Mesendoderm (in vitro differentiated cells): ENCODE measurements around the gene ZKSCAN4.

Experiments used
- DNase-seq: peaks from one replicate; pipeline ENCODE4 v3.0.0; 2013
- H2AK5ac ChIP-seq: 2 replicates; pipeline ENCODE4 v1.6.1; 2013; ENCODE audit warnings: low read length, inconsistent platforms
- H2BK120ac ChIP-seq: 2 replicates; pipeline ENCODE4 v1.6.1; 2013; ENCODE audit warnings: low read depth, mild to moderate bottlenecking, low read length, moderate library complexity, mixed read lengths
- H2BK15ac ChIP-seq: replicated peaks from 2 replicates; pipeline ENCODE4 v1.6.1; 2013; ENCODE audit warnings: low read depth, mild to moderate bottlenecking, moderate library complexity
- H2BK5ac ChIP-seq: 2 replicates; pipeline ENCODE4 v1.6.1; 2013; ENCODE audit warnings: low read length, inconsistent platforms
- H3K18ac ChIP-seq: 2 replicates; pipeline ENCODE4 v1.6.1; 2013; ENCODE audit warnings: mild to moderate bottlenecking, low read length, mixed read lengths
- H3K23ac ChIP-seq: one replicate; pipeline ENCODE4 v1.6.1; 2013; ENCODE audit warnings: low read length
- H3K27ac ChIP-seq: 2 replicates; pipeline ENCODE4 v1.5.1; 2013; ENCODE audit warnings: low read depth, mild to moderate bottlenecking, inconsistent platforms, low read length, moderate library complexity
- H3K27me3 ChIP-seq: 2 replicates; pipeline ENCODE4 v1.6.1; 2013; ENCODE audit warnings: low read length, control low read depth, mild to moderate bottlenecking, inconsistent platforms; ENCODE audit not compliant: insufficient read depth, poor library complexity
- H3K36me3 ChIP-seq: 2 replicates; pipeline ENCODE4 v1.6.1; 2013; ENCODE audit warnings: low read length, inconsistent platforms; ENCODE audit not compliant: control insufficient read depth, insufficient read depth
- H3K4ac ChIP-seq: one replicate; pipeline ENCODE4 v1.6.1; 2013; ENCODE audit warnings: low read depth, mild to moderate bottlenecking, low read length, moderate library complexity
- H3K4me1 ChIP-seq: 2 replicates; pipeline ENCODE4 v1.6.1; 2013; ENCODE audit warnings: low read depth, low read length, inconsistent platforms; ENCODE audit not compliant: control insufficient read depth
- H3K4me2 ChIP-seq: 2 replicates; pipeline ENCODE4 v1.6.1; 2013; ENCODE audit warnings: low read length
- H3K4me3 ChIP-seq: 2 replicates; pipeline ENCODE4 v1.5.1; 2013; ENCODE audit warnings: mild to moderate bottlenecking, low read length
- H3K56ac ChIP-seq: one replicate; pipeline ENCODE4 v1.6.1; 2013; ENCODE audit warnings: low read length
- H3K79me1 ChIP-seq: 2 replicates; pipeline ENCODE4 v1.6.1; 2013; ENCODE audit warnings: low read length, inconsistent platforms
- H3K79me2 ChIP-seq: 2 replicates; pipeline ENCODE4 v1.6.1; 2013; ENCODE audit warnings: mild to moderate bottlenecking, low read length; ENCODE audit not compliant: control insufficient read depth, insufficient read depth
- H3K9ac ChIP-seq: 2 replicates; pipeline ENCODE4 v1.6.1; 2013; ENCODE audit warnings: low read length, inconsistent platforms
- H4K5ac ChIP-seq: one replicate; pipeline ENCODE4 v1.6.1; 2013; ENCODE audit warnings: low read length
- H4K8ac ChIP-seq: one replicate; pipeline ENCODE4 v1.6.1; 2013; ENCODE audit warnings: low read depth, mild to moderate bottlenecking, control low read depth, low read length, moderate library complexity
- WGBS: extraction: QIAGEN DNeasy Blood & Tissue Kit; methylation state at CpG from one replicate; pipeline ENCODE4 v1.1.7; 2013; ENCODE audit warnings: low lambda C conversion rate, missing lambda C conversion rate; ENCODE audit not compliant: insufficient coverage; ENCODE audit errors: extremely low coverage; 5-methylcytosine and 5-hydroxymethylcytosine counted together

ZKSCAN4 gene

DNA sequence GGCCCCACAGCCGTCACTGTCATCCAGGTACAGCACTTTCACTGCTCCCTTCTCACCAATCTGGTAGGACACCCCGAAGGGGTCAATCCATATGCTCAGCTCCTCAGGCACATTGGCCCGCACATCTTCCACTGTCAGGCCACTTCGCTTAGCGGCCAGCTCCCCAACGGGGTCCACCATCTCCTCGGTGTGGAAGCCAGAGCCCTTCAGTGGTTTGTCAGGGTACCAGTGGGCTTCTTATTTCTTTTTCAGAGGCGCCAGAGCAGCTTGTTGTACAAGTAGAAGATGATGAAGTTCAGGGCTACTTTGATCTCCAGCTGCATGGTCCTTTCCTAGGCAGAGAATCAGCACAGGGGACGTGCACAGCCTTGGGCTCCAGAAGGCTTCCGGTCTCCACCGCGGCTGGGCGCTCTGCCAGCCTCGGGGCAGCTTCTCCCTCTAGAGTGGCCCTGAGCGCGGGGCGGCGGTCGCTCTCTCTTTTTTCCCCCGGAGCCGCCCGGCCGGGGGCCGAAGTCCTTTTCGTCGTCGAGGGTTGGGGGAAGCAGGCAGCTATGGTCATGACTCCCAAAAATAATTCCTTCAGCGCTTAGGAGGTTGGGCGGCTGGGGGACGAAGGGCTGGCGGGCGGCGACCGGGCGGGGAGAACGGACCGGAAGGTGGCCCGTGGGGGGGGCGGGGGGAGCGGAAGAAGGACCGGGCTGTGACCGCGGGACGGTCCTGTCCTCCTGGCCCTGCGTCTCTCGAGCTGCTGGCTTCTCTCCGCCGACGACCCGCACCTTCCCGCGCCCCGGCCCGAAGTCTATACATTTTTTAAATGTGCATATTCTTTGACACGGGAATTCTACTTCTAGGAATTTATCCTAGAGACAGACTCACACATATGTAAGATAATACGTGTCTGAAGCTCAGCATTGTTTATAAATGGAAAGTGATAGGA lies 33.5 kb downstream of the ZKSCAN4 start:
- Histone ChIP-seq H3K4me3 (peak overlapping the region; percentile 30), H3K4ac (peak overlapping the region; percentile 90), H3K27ac (no peak overlapping the region), H3K23ac (no peak overlapping the region), H4K8ac (peak overlapping the region; percentile 95), H3K56ac (peak overlapping the region; percentile 76), H3K18ac (peak overlapping the region; percentile 96), H3K79me1 (no peaks in the 10 kb centered on the region), H3K4me1 (no peaks in the 10 kb centered on the region), H2BK120ac (no peak overlapping the region), H3K27me3 (peaks cover 7% of the 10 kb centered on the region), H3K9ac (peak overlapping the region; percentile 64), H2AK5ac (no peak overlapping the region), H3K36me3 (no peaks in the 10 kb centered on the region), H2BK15ac (no peak overlapping the region), H3K4me2 (peak overlapping the region; percentile 70), H4K5ac (no peak overlapping the region), H2BK5ac (no peak overlapping the region), H3K79me2 (no peaks in the 10 kb centered on the region)
- WGBS, result no CpG with 5 or more reads among the region's 56 CpGs
- DNase-seq, result peak; percentile 64

GRCh38 chr6:28217890-28218289 lies 34.2 kb downstream of the ZKSCAN4 start:
- Histone ChIP-seq H3K4me1 (no peaks in the 10 kb centered on the region), H3K27ac (no peak overlapping the region), H3K27me3 (peaks cover 7% of the 10 kb centered on the region), H3K4ac (no peak overlapping the region), H2BK5ac (no peak overlapping the region), H3K36me3 (no peaks in the 10 kb centered on the region), H2AK5ac (no peak overlapping the region), H3K23ac (no peak overlapping the region), H2BK120ac (no peak overlapping the region), H4K8ac (no peak overlapping the region), H3K4me2 (no peak overlapping the region), H3K9ac (no peak overlapping the region), H4K5ac (no peak overlapping the region), H2BK15ac (no peak overlapping the region), H3K56ac (no peak overlapping the region), H3K18ac (no peak overlapping the region), H3K79me1 (no peaks in the 10 kb centered on the region), H3K79me2 (no peaks in the 10 kb centered on the region), H3K4me3 (no peak overlapping the region)
- DNase-seq, result no peak
- no CpG with 5 or more reads among the region's 12 CpGs for WGBS

DNA sequence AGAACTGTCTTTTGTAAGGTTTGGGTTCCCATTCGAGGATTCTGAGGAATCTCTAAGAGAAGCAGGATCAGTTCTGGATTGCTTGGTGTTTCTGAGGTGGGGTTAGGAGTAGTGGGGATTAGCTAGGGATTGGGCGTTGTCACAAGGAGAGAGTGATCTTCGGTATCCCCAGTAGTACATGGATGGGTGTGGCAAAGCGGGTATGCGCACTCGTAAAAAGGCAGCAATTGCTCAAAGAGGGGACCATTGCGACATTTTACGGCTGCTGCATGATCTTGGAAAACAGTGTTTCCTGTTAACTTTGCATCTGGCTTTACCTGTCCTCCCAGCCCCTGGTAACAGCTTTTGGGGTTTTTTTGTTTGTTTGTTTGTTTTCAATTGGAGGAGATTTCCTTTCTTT lies 36.6 kb downstream of the ZKSCAN4 start:
- Histone ChIP-seq H3K4me1 (no peaks in the 10 kb centered on the region), H2BK15ac (no peak overlapping the region), H3K79me1 (no peaks in the 10 kb centered on the region), H3K56ac (no peak overlapping the region), H2BK120ac (no peak overlapping the region), H3K4me3 (no peak overlapping the region), H4K8ac (no peak overlapping the region), H3K18ac (no peak overlapping the region), H2AK5ac (no peak overlapping the region), H3K36me3 (no peaks in the 10 kb centered on the region), H3K23ac (no peak overlapping the region), H4K5ac (no peak overlapping the region), H3K79me2 (no peaks in the 10 kb centered on the region), H3K27ac (no peak overlapping the region), H3K4me2 (no peak overlapping the region), H2BK5ac (no peak overlapping the region), H3K27me3 (no peaks in the 10 kb centered on the region), H3K4ac (no peak overlapping the region), H3K9ac (no peak overlapping the region)
- no peak for DNase-seq
- no CpG with 5 or more reads among the region's 8 CpGs for WGBS

GRCh38 chr6:28213213-28213523 lies 38.9 kb downstream of the ZKSCAN4 start:
- H3K4me3 ChIP-seq, result no peak overlapping the region
- H2AK5ac ChIP-seq, result no peak overlapping the region

DNA sequence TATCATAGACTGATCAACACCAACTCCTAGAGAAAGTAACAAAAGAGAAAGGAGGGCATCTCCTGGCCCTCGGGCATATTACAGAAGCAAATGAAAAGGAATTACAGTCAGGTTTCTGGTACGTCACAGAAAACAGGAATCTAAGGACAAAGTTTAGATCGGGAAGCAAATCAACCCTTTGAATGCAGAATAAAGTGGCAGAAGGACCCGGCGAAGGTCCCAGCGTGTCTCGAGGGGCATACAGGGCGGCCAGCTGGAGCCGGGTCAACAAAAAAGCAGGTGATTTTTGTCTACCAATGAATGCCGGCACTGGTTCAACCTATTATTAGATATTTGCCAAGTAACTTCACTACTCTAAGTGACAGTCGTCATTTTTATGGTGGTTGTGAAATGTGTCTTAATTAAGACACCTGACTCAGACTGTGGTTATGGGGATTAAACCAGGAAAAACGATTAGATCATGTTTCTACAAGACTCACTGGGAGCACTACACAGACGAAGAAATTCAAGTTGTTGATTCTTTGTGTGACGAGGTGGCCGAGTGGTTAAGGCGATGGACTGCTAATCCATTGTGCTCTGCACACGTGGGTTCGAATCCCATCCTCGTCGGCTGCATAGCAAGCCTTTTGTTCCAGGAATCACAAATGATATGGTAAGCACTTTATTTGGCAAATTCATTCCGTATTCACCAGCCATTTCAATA lies 39.4 kb downstream of the ZKSCAN4 start:
- no peak overlapping the region for H2BK5ac ChIP-seq
- peak overlapping the region; percentile 4 for H3K9ac ChIP-seq
- WGBS, result no CpG with 5 or more reads among the region's 21 CpGs
- H3K27me3 ChIP-seq, result peaks cover 13% of the 10 kb centered on the region
- no peaks in the 10 kb centered on the region for H3K36me3 ChIP-seq
- H3K79me1 ChIP-seq, result no peaks in the 10 kb centered on the region
- H4K8ac ChIP-seq, result no peak overlapping the region
- H3K18ac ChIP-seq, result no peak overlapping the region
- H3K4me3 ChIP-seq, result peak overlapping the region; percentile 2
- H3K27ac ChIP-seq, result no peak overlapping the region
- no peak overlapping the region for H3K56ac ChIP-seq
- H3K79me2 ChIP-seq, result no peaks in the 10 kb centered on the region
- H3K4me2 ChIP-seq, result peak overlapping the region; percentile 57
- peak; percentile 90 for DNase-seq
- H2BK15ac ChIP-seq, result no peak overlapping the region
- no peak overlapping the region for H3K4ac ChIP-seq
- H2BK120ac ChIP-seq, result no peak overlapping the region
- no peak overlapping the region for H3K23ac ChIP-seq
- H2AK5ac ChIP-seq, result no peak overlapping the region
- H3K4me1 ChIP-seq, result no peaks in the 10 kb centered on the region
- no peak overlapping the region for H4K5ac ChIP-seq

More at GRCh38 chr6:28213213-28213523, 38.9 kb downstream of the ZKSCAN4 start:
- H2BK5ac ChIP-seq, result no peak overlapping the region
- no peak overlapping the region for H2BK120ac ChIP-seq
- no peak overlapping the region for H2BK15ac ChIP-seq
- H4K8ac ChIP-seq, result no peak overlapping the region
- no CpG with 5 or more reads among the region's 2 CpGs for WGBS
- H3K27me3 ChIP-seq, result peaks cover 10% of the 10 kb centered on the region
- no peak overlapping the region for H3K9ac ChIP-seq
- no peaks in the 10 kb centered on the region for H3K4me1 ChIP-seq
- no peaks in the 10 kb centered on the region for H3K79me2 ChIP-seq
- H3K4me2 ChIP-seq, result no peak overlapping the region
- no peak overlapping the region for H3K18ac ChIP-seq
- H3K23ac ChIP-seq, result no peak overlapping the region
- H3K56ac ChIP-seq, result no peak overlapping the region
- no peak overlapping the region for H3K27ac ChIP-seq
- H4K5ac ChIP-seq, result no peak overlapping the region
- no peaks in the 10 kb centered on the region for H3K79me1 ChIP-seq
- H3K4ac ChIP-seq, result no peak overlapping the region
- H3K36me3 ChIP-seq, result no peaks in the 10 kb centered on the region
- no peak for DNase-seq
